NOMO-1 treated with DMSO at 0.1 percent for 48 hours (cell line): Measurements from ENCODE around the gene GOLT1A.

Experiments
- DNase-seq: peaks from one replicate; lab custom pipeline; 2025; ENCODE audit not compliant: unreplicated experiment; lab: John Stamatoyannopoulos, UW

The GOLT1A gene

DNA sequence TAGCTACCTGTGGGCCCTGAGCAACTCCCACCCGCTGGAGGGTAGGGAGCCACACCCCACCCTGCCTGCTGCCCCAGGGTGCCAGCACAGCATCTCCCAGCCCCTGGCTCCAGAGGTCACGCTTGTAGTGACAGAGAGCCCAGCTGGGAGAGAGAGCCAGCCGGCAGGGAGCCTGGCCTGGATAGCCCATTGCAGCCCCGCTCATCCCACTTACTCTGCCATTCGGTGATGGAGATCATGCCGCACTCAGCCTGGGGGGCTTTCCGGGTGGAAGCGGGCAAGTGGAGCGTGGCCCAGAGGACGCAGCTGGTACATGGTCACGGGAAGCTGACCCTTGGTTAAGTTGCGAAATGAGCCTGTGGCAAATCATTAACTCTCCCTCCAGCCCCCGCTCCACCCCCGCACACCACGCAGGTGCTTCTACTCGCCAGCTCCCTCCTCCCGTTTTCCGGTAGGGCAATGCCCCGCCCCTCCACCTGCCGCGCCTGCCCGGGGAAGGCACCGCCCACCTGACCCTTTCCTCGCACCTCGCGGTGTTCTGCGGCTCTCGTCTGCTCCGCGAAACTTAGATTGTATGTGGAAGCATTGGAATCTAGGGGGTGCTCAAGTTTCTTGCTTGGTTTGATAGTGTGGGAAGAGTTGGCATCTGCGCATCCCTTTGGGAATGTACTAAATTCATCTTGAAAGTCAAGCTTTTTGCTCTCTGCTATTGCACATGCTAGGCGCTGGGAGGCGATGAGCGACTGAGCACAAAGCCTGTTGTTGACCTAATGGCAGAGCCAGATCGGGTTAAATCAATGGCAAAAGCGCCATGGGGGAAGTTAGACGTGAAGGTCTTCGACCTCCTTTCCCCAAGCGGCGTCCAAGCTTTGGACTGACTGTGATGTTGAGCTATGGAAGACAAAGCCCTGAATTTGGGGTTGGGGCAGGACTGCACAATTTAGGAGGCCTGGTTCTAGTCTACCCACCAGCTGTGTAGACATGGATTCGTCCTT, at the start of gene GOLT1A:
GOLT1A (minus strand) TSS at position 321 of the 995 bp plus-strand sequence; CDS start at position 239, 82 bp downstream.
- peak; percentile 19 for DNase-seq

DNA sequence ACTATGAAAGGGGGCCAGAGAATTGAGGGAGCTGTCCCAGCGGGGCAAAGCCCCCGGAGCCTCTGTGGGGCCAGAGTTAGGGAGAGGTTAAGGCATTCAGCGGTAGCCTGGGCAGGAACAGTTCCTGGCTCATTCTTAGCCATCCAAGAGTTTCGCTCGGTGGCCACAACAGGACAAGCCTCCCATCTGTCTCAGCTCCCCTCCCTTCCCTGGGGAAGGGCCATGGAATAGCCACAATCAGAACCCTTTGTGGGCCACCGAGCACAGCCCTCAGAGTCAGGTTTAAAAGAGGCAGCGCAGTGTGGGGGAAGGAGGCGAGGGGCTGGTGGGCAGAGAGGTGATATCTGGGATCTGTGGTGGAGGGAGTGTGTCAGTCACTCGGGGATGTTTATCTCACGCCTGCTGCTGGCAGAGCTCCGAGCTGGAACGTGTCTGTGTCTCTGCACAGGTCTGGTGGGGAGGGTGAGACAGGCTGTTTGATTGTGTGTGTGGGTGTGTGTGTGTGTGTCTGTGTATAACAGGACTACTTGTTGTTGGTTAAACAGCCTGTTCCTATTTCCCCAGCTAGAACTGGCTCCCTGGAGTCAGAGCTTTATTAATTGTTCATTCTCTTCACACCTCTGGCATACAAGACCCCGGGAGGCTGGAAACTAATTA, 49.6 kb upstream of the GOLT1A start:
- DNase-seq, result no peak

DNA sequence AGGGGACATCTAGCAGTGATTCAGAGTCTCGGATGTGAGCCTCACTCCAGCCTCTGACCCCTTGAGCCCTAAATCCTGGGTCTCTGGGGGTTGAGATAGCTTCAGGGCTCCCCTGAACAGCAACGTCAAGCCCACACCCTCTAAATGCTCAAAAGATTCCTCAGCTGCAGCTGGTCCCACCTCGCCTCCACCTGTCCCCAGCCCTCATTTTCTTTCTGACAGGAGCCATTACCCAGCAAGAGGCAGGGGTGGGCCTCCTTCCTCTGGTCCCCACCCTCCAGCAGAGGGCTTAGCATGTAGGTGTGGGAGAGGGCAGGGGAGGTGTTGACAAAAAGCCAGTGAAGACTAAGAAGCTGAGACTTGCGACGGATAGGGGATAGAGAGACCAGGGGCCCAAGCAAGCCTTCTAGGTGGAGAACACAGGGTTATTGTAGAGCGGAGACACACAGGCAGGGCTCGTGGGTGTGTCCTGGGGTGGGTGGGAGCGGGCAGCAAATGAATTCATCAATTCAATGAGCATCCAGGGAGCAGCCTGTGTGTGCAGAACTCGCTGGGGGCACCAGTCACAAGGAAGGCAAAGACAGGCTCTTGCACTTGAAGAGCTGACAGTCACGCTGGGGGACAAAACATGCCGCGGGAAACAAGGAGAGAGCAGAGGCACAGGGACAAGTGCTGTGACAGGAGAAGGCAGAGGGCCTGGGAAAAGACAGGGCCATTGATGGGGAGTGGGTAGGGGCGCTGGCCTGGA, 48.9 kb upstream of the GOLT1A start:
- no peak for DNase-seq

GRCh38 chr1:204261746-204262505, 48.1 kb upstream of the GOLT1A start:
- no peak for DNase-seq

GRCh38 chr1:204261266-204261665, 47.5 kb upstream of the GOLT1A start:
- no peak for DNase-seq

- no peak for DNase-seq
These were observed 46.9 kb upstream of the GOLT1A start for GRCh38 chr1:204260601-204261197.

DNA sequence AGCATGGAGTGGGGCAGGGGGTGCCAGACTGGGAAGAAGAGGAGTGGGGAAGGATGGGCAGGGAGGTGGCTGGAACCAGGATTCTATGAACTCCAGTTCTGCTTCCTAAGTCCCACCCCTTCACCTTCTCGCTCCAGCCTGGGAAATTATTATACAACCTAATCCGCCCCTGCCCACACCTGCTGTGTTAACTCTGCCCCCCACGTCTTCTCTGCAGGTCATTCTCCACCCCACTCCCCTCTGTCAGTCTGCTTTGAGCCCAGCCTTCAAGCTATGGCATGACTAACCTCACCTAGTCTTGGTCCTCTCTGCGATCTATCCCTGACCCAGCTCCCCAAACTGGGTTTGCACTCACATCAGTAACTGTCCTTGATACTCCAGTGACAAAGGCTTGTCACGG, 46.0 kb upstream of the GOLT1A start:
- DNase-seq, result no peak

DNA sequence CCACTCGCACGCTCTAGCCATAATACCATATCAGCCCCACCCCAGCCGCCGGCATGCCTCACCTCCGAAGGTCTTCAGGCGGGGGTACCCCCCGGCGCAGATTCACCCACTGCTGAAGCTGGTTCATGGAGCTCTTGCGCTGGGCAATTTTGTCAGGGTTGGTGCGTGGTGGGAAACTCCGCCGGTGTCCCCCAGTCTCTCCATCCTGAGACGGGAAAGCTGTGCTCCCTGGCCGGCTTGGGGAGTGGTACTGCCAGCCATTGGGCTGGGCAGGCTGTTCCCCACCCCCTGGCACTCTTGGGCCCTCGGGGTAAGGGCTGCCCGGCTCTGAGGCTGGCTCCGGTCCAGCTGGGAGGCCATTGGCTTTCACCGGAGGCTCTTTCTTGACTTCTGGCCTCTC, 45.4 kb upstream of the GOLT1A start:
- no peak for DNase-seq

DNA sequence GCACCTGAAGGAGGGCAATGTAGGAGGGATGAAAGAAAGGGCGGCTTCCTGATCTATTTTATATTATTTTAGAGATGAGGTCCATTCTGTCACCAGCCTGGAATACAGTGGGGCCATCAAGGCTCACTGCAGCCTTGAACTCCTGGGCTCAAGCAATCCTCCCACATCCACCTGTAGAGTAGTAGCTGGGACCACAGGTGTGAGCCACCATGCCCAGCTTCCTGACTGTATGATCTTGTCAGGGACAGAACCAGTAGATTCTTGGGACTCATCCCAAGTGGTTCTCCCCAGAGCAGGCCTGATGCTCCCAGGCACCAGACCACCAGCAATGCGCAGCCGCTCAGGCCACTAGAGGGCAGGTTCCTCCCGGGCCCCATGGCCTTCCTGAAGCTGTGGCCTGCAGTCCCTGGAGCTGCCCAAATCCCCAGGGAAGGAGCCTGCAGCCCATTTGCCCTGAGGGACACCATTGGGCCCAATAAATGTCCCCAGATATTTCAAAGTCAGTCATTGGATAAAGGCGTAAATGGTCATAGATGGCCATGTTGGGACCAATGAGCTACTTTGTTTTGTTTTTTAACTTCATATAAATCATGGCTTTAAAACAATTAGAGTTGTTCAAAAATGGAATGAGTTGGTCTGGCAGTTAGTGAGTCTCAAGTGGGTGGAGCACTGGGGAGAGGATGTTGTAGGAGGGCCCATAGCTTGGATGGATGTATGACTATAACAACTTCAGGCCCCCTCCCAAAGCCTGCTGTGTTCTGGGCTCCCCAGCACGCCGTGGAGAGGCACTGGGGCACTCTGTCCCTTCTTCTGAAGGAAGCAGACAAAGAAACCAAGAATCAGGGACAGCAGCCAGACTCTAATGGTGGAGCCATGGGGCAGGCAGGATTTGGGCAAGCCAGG, 44.7 kb upstream of the GOLT1A start:
- no peak for DNase-seq

DNA sequence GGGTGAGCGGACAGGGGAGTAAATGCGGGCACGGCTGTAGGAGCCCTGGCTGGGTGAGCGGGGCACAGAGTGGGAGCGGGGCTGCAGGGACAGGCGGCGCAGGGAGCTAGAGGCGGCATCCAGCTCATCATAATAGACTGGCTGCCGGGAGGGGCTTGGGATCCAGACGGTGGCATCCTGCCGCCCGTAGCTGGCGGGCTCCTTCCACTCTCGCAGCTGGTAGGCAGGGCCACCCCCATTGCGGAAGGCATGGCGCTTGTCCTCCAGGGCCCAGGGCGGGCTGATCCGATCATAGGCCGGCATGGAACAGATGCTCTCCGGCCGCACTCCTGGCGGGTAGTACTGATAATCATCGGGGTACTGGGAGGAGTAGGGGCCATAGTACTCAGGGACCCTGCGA, 43.7 kb upstream of the GOLT1A start:
- no peak for DNase-seq

GRCh38 chr1:204256531-204256930, 42.7 kb upstream of the GOLT1A start:
- no peak for DNase-seq

DNA sequence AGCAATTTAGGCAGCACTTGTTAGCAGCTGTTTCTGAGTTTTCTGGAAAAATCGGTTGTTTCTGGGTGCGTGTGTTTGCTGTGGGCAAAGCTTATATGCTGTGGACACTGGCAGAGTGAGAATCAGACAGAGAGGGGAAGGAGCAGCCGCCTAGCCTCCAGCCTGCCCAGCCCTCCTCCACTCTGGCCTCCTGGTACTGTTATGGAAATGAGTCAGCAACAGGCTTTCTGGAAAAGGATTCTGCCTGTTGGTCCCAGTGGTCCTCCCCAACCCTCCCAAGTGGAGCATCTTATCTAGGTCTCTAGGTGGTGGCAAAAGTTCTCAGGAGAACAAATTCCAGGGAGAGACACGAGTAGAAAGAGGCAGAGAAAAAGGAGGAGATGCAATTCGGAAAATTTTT, 42.2 kb upstream of the GOLT1A start:
- DNase-seq, result no peak

DNA sequence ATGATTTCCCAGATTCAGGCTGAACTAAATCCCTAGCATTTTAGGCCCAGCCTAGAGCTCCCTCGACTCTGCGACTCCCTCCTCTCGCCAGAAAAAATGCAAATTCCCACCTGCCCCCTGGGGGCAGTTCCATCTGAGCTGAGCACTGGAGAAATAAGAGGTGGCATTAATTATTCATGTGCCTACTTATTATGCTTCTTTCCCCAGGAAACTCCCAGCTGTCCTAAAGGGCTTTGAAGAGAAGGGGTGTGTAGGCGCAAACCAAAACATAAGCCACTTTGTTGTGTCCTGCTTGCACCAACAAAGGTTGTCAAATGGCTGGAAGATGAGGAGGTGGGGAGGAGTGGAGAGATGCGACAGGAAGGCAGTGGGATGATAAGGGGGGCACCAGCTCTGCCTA, 41.4 kb upstream of the GOLT1A start:
- DNase-seq, result no peak

DNA sequence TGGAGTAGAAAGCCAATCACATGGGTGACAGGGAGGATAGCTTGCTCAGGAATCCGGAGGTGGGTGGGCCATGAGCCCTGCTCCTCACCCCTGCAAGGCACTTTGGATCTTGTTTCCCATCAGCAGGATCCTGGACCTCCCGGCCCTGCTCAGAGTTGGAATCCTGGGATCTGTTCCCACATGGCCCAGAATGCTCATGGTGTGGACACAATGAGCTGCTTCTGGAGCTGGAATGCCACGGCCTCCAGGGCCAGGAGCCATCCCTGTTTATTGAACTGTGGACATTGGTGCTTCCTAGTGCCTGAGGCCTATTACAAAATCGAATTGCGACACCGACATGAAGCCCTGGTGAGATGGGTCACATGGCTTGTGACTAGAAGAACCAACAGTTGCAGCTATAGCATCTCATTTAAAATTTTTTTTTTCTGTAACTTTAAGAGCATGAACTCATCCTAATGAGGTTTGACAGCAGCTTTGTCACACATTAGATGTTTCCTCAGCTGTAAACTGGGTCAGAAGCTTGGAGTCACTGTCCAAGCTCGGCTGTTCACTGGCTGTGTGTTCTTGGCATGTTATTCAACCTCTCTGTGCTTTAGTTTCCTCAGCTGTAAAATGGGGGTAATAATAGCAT, 40.4 kb upstream of the GOLT1A start:
- peak; percentile 82 for DNase-seq

DNA sequence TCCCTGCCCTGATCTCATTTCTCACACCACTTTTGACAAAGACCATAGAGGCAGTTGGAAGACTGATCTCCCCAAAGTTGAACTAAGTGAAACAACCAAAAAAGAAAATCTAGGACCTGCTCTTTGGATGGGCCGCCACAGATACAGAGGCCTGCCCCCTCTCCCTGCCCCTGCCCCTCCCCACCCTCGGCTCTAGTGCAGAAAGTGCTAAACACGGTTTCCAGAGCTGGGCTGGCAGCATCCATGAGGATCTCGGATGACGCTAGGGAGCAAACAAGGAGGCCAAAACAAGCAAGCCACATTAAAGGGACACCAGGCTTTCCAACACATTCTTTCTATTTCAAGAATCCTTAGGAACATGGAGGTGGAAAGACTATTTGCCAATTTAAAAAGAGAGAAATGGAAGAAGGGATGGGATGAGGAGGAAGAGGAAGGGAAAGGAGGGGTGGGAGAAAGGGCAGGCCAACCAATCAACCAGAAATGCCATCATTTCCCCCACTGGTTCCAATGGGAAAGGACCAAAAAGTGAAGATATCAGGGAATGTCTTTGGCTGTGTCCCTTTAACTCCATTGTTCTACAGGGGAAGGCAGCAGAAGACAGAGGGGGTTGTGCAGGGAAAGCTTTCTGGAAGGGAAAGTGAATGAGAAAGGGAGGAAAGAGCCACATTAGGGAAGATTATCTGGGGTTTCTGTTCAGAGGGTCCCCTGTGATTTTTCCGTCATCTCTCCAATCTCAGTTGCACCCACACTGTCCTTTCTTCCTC, 38.3 kb upstream of the GOLT1A start:
- no peak for DNase-seq

DNA sequence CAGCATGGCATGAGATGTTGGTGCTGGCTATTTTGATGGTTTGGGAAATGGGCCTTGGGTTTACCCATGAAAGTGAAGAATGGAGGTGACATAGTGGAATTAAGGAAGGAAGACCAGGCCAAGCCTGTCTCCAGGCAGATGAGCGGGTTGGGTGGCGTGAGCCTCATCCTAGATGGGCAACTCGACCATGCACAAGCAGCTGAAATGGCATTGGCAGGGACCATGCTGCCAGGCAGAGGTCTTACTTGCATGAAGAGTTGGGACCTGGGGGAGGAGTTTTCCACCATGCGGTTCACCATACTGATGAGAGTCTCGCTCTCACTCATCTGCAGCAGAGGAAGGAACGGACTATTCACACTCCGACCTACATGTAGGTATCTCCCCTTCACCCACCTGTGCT, 37.5 kb upstream of the GOLT1A start:
- no peak for DNase-seq

DNA sequence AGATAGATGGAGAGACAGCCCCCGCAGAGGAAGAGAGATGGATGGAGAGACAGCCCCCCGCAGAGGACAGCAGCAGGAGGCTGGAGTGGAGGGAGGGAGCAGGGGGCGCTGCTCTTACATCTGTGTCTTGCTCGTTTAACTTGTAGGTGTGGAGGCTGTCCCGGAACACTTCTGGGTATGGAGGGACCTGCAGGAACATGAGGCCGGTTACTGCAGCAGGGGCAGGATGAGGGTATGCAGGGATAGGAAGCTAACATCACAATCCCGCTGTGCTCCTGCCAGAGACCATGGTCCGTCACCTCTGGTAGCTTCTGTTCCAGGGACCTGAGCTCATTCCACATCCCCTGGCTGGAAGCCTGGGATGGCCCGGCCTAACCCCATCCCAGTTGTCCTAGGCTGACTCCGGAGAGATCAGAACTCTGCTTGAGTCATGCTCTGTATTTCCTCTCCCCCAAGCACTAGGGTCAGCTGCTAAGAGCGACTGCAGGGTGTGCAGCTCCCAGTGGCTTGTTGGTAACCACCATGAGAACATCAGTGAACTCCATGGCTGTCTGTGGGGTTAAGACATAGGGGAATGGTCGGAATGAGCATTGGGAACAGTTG, 36.7 kb upstream of the GOLT1A start:
- no peak for DNase-seq
